HuH-7.5 (cell line): Measurements from ENCODE around the gene CYP2E1.
"Not testable (repeated sequence)": the region's sequence is repeated elsewhere in the genome, so short reads cannot be mapped to it uniquely, and the experiment has no call there.

ENCODE experiments used
- DNase-seq: peaks from one replicate; pipeline ENCODE4 v3.0.0; 2011; ENCODE audit warnings: low spot score

CYP2E1 gene

DNA sequence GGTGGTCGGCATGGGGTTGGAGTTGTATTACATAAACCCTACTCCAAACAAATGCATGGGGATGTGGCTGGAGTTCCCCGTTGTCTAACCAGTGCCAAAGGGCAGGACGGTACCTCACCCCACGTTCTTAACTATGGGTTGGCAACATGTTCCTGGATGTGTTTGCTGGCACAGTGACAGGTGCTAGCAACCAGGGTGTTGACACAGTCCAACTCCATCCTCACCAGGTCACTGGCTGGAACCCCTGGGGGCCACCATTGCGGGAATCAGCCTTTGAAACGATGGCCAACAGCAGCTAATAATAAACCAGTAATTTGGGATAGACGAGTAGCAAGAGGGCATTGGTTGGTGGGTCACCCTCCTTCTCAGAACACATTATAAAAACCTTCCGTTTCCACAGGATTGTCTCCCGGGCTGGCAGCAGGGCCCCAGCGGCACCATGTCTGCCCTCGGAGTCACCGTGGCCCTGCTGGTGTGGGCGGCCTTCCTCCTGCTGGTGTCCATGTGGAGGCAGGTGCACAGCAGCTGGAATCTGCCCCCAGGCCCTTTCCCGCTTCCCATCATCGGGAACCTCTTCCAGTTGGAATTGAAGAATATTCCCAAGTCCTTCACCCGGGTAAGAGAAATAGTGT lies at the start of gene CYP2E1:
Gene CYP2E1, plus strand, starts transcription at position 407 of the 632 bp plus-strand sequence. Its CDS starts 33 bp downstream, at position 440.
- no peak for DNase-seq

DNA sequence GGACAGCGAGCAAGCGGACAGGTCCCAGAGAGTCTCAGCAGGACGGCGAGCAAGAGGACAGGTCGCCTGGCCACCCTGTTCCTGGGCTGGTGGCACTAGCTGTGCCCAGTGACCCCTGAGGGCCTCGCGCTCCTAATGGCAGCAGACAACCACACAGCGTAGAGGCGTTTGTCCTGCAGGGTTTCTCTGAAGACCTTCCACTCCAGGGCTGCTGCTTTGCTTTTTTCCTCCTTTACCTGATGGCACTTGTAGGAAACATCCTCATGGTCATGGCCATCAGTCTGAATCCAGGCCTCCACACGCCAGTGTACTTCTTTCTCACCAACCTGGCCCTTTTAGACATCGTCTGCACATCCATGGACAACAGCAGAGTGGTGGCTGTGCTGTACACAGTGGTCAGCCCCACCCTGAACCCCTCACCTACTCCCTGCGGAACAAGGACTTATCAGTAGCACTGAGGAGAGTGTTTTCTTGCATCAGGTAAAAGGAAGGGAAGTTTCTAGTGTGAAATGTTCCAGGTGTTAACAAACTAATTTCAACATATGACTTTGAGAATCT lies 46.0 kb upstream of the CYP2E1 start:
- DNase-seq = no peak

DNA sequence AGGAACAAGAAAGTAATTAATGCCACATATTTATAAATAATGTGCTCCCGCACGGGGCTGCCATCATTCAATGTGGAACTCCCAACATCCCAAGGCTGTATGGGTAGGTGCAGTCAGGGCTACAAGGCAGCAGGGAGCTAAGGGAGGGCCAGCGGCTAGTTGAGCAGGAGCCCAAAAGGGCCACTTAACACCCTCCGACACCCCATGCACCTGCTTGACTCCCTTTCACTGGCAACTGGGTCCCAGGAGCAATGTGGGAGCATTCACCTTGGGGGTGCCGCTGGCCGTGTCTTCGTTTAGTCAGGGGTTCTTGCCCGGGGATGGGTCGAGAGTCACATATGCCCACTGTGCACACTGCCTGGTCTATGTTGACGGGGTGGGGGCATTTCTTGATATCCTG lies 45.5 kb upstream of the CYP2E1 start:
- DNase-seq = no peak

DNA sequence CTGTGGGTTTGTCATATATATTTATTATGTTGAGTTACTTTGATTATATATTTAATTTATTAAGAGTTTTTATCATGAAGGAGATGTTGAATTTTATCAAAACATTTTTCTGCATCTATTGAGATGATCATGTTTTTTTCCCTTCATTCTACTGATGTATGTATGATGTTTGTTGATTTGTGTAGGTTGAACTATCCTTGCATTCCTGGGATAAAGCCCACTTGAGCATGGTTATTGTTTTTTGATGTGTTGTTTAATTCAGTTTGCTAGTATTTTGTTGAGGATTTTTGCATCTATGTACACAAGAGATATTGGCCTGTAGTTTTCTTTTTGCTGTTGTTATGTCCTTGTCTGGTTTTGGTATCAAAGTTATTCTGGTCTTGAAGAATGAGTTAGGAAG lies 42.3 kb upstream of the CYP2E1 start:
- no peak for DNase-seq

DNA sequence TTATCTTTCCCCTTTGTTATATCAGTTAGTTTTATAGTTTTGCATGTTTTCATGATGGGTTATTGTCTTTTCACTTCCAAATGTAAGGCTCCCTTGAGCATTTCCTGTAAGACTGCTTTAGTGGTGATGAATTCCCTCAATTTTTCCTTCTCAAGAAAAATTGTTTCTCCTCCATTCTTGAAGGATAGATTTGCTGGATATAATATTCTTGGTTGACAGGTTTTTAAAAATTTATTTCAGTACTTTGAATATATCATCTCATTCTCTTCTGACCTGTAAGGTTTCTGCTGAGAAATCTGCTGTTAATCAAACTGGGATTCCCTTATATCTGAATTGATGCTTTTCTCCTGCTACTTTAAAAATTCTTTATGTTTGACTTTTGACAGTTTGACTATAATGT lies 40.1 kb upstream of the CYP2E1 start:
- no peak for DNase-seq

DNA sequence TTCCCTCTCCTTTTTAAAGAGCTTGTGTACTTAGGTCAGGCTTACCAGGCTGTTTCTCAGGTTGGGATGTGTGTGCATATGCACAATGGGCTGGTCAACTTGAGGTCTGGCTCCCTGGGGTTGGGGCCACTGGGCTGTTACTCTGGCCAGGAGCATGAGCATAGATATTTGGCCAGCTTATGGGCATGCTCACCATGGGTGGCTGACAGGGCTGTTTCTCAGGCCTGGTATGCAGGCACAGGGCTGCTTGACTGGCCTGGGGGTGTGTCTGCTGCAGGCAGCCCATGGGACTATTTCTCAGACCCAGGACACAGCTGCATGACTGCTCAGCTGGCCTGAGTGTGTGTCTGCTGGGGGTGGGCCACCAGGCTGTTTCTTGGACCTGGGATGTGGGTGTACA lies 38.8 kb upstream of the CYP2E1 start:
- no peak for DNase-seq

DNA sequence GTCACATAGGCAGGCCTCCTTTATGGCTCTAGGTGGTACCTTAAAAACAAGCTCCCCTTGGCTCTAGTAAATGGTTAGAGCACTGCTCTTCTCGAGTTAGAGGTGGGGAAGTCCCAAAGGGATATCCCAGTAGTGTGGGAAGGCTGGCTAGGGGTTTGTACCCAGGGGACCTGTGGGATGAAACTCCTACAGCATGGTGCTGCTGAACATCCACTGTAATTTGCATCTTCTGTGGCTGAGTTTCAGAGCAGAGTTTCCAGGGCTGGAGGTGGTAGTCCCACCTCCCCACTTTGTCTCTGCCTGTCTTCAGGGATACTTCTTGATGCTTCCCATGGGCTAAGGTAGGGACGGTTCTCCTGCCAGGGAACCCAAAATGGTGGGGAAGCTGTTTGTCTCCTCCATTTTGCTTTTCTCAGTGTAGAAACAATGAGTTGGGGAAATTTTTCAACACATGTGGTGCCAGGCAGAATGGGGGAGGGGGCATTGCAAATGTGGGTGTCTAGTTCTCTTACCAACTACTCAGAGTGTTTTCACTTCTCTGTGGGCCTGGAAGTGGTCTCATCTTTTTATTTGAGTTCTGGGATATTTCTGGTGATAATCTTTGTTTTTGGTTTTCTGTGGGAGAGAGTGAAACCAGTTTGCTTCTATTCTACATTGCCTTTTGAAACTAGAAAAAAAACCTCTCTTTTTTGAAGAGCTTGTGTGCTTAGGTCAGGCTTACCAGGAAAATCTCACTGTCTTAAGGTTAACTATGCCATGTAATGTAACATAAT lies 37.2 kb upstream of the CYP2E1 start:
- DNase-seq = no peak

DNA sequence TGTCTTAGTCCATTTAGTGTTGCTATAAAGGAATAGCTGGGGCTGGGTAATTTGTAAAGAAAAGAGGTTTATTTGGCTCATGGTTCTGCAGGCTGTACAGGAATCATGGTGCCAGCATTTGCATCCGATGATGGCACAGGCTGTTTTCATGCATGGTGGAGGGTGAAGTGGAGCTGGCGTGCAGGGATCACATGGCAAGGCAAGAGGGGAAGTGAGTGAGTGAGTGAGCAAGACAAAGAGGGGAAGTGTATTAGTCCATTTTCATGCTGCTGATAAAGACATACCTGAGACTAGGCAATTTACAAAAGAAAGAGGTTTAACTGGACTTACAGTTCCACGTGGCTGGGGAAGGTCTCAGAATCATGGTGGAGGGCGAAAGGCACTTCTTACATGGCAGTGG lies 33.6 kb upstream of the CYP2E1 start:
- not testable (repeated sequence) for DNase-seq

DNA sequence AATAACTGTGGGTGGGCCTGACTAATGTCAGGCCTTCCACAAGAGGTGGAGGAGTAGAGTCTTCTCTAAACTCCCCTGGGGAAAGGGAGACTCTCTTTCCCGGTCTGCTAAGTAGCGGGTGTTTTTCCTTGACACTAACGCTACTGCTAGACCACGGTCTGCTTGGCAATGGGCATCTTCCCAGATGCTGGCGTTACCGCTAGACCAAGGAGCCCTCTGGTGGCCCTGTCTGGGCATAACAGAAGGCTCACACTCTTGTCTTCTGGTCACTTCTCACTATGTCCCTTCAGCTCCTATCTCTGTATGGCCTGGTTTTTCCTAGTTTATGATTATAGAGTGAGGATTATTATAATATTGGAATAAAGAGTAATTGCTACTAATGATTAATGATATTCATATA lies 29.8 kb upstream of the CYP2E1 start:
- DNase-seq = not testable (repeated sequence)

DNA sequence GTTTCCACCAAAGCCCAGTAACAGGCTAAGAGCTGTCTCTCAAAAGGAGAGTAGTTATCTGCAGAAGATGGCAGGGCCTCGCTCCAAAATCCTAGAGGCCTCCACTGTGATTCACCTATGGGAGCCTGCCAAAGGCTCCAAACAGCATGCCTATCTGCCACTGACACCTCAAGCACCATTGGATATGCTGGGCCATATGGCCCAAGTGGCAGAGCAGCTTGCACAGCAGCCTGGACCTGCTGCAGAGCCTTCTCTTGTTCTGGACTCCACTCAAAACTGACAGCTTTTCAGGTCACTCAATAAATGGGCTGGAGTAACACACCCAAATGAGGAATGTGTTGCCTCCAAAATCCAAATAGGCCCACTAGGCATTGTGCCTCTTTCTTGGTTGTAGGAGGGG lies 28.0 kb upstream of the CYP2E1 start:
- DNase-seq = not testable (repeated sequence)

DNA sequence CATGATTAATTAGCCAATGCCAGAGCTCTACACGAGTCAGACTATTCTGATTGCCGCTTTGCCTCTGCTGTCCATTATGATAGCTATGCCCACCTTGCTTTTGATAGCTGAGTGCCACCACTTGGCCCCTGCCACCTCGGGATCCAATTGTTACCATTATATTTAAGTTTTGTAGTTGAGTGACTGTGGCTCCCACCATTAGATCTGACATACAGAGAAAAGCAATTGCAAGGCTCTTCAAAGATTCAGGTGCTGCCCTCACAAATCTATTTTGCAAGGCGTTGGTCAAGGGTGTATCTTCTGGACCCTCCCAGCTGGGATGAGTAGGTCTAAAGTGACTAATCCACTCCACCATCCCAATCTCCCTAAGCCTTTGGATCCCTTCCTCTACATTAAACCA lies 26.3 kb upstream of the CYP2E1 start:
- not testable (repeated sequence) for DNase-seq

DNA sequence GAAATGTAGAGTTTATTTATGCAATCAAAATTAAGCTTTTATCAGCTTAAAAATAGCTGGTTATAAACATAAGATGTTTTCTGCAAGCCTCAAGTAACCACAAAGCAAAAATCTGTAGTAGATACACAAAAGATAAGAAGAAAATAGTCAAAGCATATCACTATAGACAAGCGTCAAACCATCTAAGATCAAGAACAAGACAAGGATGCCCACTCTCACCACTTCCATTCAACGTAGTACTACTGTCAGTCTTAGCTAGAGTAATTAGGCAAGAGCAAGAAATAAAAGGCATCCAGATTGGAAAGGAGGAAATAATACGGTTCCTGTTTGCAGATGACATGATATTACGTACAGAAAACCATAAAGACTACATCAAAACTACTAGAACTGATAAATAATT lies 17.5 kb upstream of the CYP2E1 start:
- no peak for DNase-seq

DNA sequence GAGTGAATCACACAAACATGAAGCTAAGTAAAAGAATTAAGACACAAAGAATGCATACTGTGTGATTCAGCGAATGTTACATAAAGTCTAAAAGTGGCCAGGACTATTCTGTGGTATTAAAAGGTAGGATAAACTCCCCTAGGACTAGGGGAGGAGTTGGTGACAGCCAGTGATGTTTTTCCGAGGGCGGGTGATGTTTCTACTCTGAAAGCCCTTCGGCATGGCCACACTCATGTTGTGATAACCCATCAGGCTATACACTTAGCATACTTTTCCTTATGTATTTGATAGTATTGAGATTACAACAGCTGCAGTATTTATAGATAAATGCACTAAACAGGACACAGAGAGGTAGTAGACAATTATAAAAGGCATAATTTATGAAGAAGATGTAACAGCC lies 15.8 kb upstream of the CYP2E1 start:
- no peak for DNase-seq

DNA sequence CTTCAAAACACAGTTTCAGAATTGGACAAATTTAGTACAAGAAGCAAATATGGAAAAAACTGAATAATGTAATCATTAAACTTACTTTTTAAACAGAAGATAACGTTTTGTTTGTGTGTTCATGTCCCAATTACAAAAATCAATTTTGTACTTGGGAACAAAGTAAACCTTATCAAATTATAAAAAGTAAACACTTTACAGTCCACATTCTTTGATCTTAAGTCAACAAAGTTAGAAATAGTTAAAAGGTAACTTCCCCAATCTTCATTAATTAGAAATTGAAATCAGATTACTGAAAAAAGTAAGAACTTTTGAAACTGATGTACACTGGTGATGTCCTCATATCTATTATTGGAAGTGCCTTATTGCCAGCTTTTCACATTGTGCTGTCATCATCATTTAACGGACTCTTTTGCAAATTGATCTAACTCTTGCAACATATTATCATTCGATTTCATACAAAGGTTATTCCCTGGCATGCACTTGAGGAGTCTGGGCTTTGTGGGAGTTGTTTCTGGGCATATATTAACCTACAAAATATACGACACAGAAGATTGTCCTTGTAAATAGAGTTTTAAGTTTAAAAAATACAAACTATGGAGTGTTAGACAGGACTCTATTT lies 15.1 kb upstream of the CYP2E1 start:
- no peak for DNase-seq

DNA sequence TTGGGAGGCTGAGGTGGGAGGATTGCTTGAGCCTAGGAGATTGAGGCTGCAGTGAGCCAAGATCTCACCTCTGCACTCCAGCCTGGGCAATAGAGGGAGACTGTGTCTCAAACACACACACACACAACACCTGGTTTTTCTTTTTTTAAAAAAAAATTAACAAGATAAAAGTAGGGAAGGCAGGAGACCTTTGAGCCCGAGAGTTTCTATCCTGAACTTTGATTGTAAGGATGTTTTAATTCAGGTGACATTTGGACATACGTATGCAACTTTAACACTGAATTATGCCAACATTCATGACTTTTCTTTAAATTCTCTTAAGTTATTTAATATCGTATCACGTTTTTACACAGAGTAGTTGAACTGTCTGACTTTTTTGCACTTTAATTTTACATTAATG lies 11.7 kb upstream of the CYP2E1 start:
- DNase-seq = no peak

DNA sequence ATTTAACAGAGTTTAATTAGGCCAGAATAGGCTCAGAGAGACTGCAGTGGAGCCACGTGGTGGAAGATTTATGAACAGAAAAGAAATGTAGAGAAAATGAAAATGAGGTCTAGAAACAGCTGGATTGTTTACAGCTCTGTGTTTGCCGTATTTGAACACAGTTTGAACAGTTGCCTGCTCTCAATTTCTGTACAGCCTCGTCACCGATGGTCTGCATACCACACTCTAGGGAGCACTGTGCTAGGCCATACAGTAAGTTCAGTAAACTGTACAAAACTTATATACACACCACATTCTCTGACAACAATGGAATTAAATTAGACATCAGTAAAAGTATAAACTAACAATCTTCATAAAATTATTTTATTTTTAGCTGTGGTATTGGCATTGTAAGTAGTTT lies 11.1 kb upstream of the CYP2E1 start:
- DNase-seq = no peak

DNA sequence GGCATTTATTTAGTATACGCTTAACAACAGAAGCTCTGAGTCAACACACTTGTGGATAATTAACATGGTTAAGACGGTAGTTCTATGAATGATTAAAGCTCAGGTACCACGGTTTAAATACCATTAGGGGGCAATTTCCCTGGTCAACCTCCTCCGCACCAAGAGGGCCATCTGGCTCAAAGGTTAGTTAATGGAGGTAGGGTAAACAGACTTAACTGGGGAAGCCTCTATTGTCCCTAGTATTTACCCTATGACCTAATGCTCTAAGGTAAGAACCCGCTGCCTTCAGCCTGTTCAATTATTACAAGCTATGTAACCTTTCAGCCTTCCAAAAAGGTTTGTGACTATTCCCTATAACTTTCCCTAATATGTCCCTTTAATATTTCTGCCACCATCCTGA lies 8.6 kb upstream of the CYP2E1 start:
- not testable (repeated sequence) for DNase-seq

DNA sequence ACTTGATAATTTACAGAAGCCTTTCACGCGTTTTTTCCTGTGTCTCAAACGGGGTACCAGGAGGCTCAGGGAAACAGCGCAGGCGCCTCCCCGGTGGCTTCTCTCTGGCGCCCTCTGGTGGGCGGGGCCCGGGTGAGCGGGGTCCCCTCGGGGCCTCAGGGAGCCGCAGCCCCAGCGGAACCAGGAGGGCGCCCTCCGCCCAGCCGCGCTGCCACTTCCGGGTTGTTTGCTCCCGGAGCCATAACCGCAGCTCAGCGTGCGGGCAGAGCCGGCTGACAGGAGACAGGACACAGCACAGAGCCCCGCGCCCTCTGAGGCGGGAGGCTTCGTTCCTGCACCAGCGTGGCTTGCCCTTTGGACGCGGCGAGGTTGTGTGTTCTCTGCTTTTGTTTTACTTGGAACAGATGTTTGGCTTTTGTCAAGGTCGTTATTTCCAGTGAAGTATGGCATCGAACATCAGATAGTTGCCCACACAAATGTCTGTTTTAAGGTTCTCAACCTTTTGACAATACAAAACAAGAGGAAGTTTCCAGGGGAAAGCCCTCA lies 6.9 kb upstream of the CYP2E1 start:
- DNase-seq = peak; percentile 93

DNA sequence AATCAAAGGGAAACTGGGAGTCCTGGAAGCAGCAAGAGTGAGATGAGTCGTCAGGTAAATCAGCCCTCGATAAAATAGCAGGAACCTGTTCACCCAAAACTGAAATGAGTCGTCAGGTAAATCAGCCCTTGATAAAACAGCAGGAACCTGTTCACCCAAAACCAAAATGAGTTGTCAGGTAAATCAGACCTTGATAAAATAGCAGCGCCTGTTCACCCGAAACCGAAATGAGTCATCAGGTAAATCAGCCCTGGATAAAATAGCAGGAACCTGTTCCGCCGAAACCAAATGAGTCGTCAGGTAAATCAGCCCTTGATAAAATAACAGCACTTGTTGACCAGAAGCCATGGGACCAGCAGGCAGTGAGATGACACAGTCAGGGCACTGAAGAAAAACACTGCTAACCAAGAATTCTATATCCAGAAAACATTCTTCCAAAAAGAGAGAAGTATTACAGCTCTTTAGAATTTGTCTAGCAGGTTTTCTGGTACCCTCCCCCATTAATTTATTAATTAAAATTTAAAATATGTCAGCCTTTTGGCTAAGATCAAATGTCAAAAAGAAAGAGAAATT lies 3.4 kb upstream of the CYP2E1 start:
- no peak for DNase-seq

DNA sequence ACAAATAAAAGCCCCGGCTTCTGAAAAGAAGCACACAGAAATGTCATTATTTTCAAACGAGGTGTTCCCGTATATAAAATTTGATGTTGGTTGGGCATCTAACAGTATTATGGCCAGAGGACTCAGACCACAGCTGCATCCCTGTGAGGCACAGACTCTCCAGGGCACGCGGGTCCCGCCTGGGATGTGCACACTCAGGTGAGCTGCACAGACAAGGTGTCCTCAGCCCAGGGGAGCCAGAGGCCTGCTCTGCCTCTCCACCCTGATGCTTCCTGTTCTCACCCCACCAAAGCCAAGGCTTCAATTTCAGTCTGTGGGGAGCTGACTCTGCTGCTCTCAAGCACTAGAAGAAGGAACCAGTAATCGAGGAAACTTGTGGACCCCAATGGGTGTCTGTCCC lies 1.7 kb upstream of the CYP2E1 start:
- DNase-seq = no peak

DNA sequence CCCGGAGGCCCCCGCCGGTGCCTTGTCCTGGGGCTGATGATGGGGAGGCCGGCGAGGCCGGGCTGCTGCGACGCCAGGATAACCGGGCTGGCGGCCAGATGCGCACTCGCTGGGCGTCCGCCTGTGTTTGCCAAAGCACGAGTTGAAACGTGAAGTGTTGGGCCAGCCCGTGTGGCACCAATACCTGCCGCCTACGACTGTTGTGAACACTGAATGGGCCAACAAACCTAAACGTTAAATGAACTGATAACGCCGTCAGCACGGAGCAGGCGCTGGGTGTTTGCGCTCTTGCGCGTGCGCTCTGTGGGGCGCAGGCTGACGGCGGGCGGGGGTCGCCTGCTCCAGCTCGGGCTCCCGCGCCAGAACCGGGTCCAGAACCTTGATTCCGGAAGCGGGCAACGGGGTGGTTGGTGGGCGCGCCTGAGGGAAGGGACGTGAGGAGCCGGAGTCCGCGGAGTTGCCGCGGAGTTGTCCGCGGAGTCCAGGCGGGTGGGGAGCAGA lies 658 bp downstream of the CYP2E1 start:
- no peak for DNase-seq

DNA sequence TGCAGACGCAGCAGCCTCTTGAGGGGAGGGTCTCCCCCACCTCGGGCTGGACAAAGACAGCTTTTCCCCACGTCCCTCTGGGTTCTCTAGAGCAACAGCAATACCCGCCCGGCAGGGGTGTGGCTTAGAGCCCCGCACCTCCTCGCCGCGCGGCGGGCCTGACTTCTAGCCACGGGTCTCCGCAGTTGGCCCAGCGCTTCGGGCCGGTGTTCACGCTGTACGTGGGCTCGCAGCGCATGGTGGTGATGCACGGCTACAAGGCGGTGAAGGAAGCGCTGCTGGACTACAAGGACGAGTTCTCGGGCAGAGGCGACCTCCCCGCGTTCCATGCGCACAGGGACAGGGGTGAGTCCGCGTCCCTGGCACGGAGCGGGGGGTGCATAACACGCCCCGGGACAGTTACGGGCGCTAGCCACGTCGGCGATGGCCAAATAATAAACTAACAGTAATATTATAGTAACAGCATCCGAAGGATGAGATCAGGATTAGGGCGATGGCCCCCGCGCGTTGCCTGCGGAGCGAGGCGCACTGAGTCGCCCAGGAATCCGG lies 1.2 kb downstream of the CYP2E1 start:
- DNase-seq = no peak
